ENCODE results near the gene HSF4.

HSF4 gene

GRCh38 chr16:67200491-67200890, 35.9 kb downstream of the HSF4 start:
- DNase-seq (ENCODE audit: low read depth in 2 of 2), result no peak
- no peak overlapping the region for H3K4me3 ChIP-seq (replicated peaks in 1 of 2; ENCODE audit: low read depth in 2 of 2, low read length in 2 of 2)
- no peak for TF ChIP-seq CTCF (IDR thresholded peaks at IDR 0.05; ENCODE audit: low read depth, low read length)

- no peak for DNase-seq (ENCODE audit: low read depth in 2 of 2)
- TF ChIP-seq CTCF (IDR thresholded peaks at IDR 0.05; ENCODE audit: low read depth, low read length), result no peak
- H3K4me3 ChIP-seq (replicated peaks in 1 of 2; ENCODE audit: low read depth in 2 of 2, low read length in 2 of 2), result no peak overlapping the region
These were observed 37.1 kb downstream of the HSF4 start for GRCh38 chr16:67201411-67202345.

GRCh38 chr16:67202426-67202825, 37.9 kb downstream of the HSF4 start:
- no peak for TF ChIP-seq CTCF (IDR thresholded peaks at IDR 0.05; ENCODE audit: low read depth, low read length)

GRCh38 chr16:67202956-67203493, 38.5 kb downstream of the HSF4 start:
- no peak for TF ChIP-seq CTCF (IDR thresholded peaks at IDR 0.05; ENCODE audit: low read depth, low read length)
- H3K4me3 ChIP-seq (replicated peaks in 1 of 2; ENCODE audit: low read depth in 2 of 2, low read length in 2 of 2), result no peak overlapping the region
- no peak for DNase-seq (ENCODE audit: low read depth in 2 of 2)

More at GRCh38 chr16:67202426-67202825, 37.9 kb downstream of the HSF4 start:
- no peak overlapping the region for H3K4me3 ChIP-seq (replicated peaks in 1 of 2; ENCODE audit: low read depth in 2 of 2, low read length in 2 of 2)
- DNase-seq (ENCODE audit: low read depth in 2 of 2), result no peak

GRCh38 chr16:67204076-67204475, 39.5 kb downstream of the HSF4 start:
- no peak for TF ChIP-seq CTCF (IDR thresholded peaks at IDR 0.05; ENCODE audit: low read depth, low read length)

GRCh38 chr16:67206129-67206837, 41.7 kb downstream of the HSF4 start:
- no peak for DNase-seq (ENCODE audit: low read depth in 2 of 2)
- TF ChIP-seq CTCF (IDR thresholded peaks at IDR 0.05; ENCODE audit: low read depth, low read length), result no peak
- no peak overlapping the region for H3K4me3 ChIP-seq (replicated peaks in 1 of 2; ENCODE audit: low read depth in 2 of 2, low read length in 2 of 2)

More at GRCh38 chr16:67204076-67204475, 39.5 kb downstream of the HSF4 start:
- no peak for DNase-seq (ENCODE audit: low read depth in 2 of 2)
- H3K4me3 ChIP-seq (replicated peaks in 1 of 2; ENCODE audit: low read depth in 2 of 2, low read length in 2 of 2), result no peak overlapping the region
